Neural crest cell (in vitro differentiated cells): ENCODE measurements around the gene HIKESHI. TPM values are rescaled to one million over a fixed set of nuclear protein-coding genes. Genes with fewer than 3 reads are reported as not detected.

Experiments
- DNase-seq: peaks from one replicate; pipeline ENCODE4 v3.0.0; 2021; ENCODE audit warnings: low read depth, mixed read lengths, low spot score
- H3K27ac Mint-ChIP-seq: one replicate; pipeline ENCODE4 v1.8.0; 2021; ENCODE audit warnings: mild to moderate bottlenecking, mixed read lengths; ENCODE audit not compliant: unreplicated experiment
- H3K27me3 Mint-ChIP-seq: 2 replicates; pipeline ENCODE4 v1.8.0; 2021; ENCODE audit warnings: low read depth, mild to moderate bottlenecking, mixed read lengths
- H3K36me3 Mint-ChIP-seq: 2 replicates; pipeline ENCODE4 v1.8.0; 2021; ENCODE audit warnings: low read depth, mild to moderate bottlenecking, mixed read lengths
- H3K4me1 Mint-ChIP-seq: 2 replicates; pipeline ENCODE4 v1.8.0; 2021; ENCODE audit warnings: mixed read lengths
- H3K4me3 Mint-ChIP-seq: one replicate; pipeline ENCODE4 v1.8.0; 2021; ENCODE audit warnings: mild to moderate bottlenecking, mixed read lengths
- H3K9me3 Mint-ChIP-seq: 2 replicates; pipeline ENCODE4 v1.8.0; 2021; ENCODE audit warnings: mixed read lengths
- CTCF ChIP-seq: fragments of 200-600 bp; sonication (generic); conservative IDR thresholded peaks from 2 replicates; pipeline ENCODE4 v1.5.0; 2021; ENCODE audit warnings: antibody characterized with exemption, mild to moderate bottlenecking
- total RNA-seq: library from RNA; stranded (reverse); gene quantifications from 2 replicates; pipeline ENCODE4 v1.2.1, GENCODE V29; 2021

HIKESHI gene
- total RNA-seq, 1 donor from 2014 or later, result 56.7 TPM

- DNase-seq, result no peak
- no peaks in the 10 kb centered on the region for H3K27me3 Mint-ChIP-seq
- no peak overlapping the region for H3K4me3 Mint-ChIP-seq
- no peaks in the 10 kb centered on the region for H3K4me1 Mint-ChIP-seq
- peaks cover 16% of the 10 kb centered on the region for H3K36me3 Mint-ChIP-seq
- peak; percentile 34 for TF ChIP-seq CTCF
- H3K9me3 Mint-ChIP-seq, result no peaks in the 10 kb centered on the region
- no peak overlapping the region for H3K27ac Mint-ChIP-seq
Measured at GRCh38 chr11:86274503-86274902, 27.5 kb upstream of the HIKESHI start.

- H3K4me3 Mint-ChIP-seq, result no peak overlapping the region
- no peaks in the 10 kb centered on the region for H3K27me3 Mint-ChIP-seq
- H3K27ac Mint-ChIP-seq, result no peak overlapping the region
- TF ChIP-seq CTCF, result no peak
- peaks cover 13% of the 10 kb centered on the region for H3K36me3 Mint-ChIP-seq
- no peaks in the 10 kb centered on the region for H3K4me1 Mint-ChIP-seq
- no peaks in the 10 kb centered on the region for H3K9me3 Mint-ChIP-seq
- no peak for DNase-seq
Measured at GRCh38 chr11:86274999-86275398, 27.0 kb upstream of the HIKESHI start.

GRCh38 chr11:86275493-86276370 lies 26.3 kb upstream of the HIKESHI start:
- peak; percentile 26 for TF ChIP-seq CTCF
- DNase-seq, result no peak
- Mint-ChIP-seq H3K4me1 (no peaks in the 10 kb centered on the region), H3K4me3 (no peak overlapping the region), H3K9me3 (no peaks in the 10 kb centered on the region), H3K27me3 (no peaks in the 10 kb centered on the region), H3K36me3 (peaks cover 11% of the 10 kb centered on the region), H3K27ac (no peak overlapping the region)

GRCh38 chr11:86277741-86278140 lies 24.3 kb upstream of the HIKESHI start:
- Mint-ChIP-seq H3K4me3 (no peak overlapping the region), H3K36me3 (peaks cover 12% of the 10 kb centered on the region), H3K27ac (no peak overlapping the region), H3K9me3 (no peaks in the 10 kb centered on the region), H3K4me1 (no peaks in the 10 kb centered on the region), H3K27me3 (no peaks in the 10 kb centered on the region)
- DNase-seq, result no peak
- no peak for TF ChIP-seq CTCF

GRCh38 chr11:86278226-86278625 lies 23.8 kb upstream of the HIKESHI start:
- no peak overlapping the region for H3K4me3 Mint-ChIP-seq
- DNase-seq, result no peak
- H3K27ac Mint-ChIP-seq, result no peak overlapping the region
- no peaks in the 10 kb centered on the region for H3K9me3 Mint-ChIP-seq
- no peaks in the 10 kb centered on the region for H3K4me1 Mint-ChIP-seq
- no peak for TF ChIP-seq CTCF
- no peaks in the 10 kb centered on the region for H3K27me3 Mint-ChIP-seq
- peaks cover 12% of the 10 kb centered on the region for H3K36me3 Mint-ChIP-seq
